Measurements from ENCODE around the gene SMTN.
"Not testable (repeated sequence)": the region's sequence is repeated elsewhere in the genome, so short reads cannot be mapped to it uniquely, and the experiment has no call there.

The SMTN gene

DNA sequence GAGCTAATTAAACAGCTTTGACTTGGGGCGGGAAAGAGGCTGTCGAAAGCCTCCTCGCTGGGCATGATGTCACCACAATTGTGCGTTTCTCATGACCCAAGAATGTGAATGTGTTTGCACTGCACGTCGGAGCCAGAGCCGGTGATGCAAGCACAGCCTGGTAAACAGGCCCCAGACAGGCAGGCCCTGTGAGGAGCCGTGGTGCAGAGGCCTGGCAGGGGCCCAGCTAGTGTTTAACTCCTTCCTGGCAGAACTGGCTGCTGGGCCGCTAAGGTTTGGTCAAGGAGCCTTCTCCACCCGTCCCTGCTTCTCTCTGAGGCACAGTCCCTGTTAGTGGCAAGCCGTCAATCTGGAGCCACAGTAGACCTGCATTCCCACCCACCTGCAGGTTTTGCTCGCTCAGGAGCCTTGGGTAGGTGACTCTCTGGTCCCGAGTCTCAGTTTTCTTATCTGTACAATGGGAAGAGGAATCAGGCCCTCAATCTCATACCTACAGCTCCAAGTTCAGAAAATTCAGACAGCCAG lies 25.4 kb upstream of the SMTN start:
- DNase-seq (ENCODE audit: low read depth) = peak; percentile 98
- no peak for TF ChIP-seq CTCF (conservative IDR thresholded peaks at IDR 0.05; ENCODE audit: control insufficient read depth, insufficient read depth, low read depth, low read length)
- no peak overlapping the region for H3K4me3 ChIP-seq (ENCODE audit: control insufficient read depth, low read depth, low read length)

GRCh38 chr22:31056986-31057599 lies 24.0 kb upstream of the SMTN start:
- no peak for DNase-seq (ENCODE audit: low read depth)
- no peak for TF ChIP-seq CTCF (conservative IDR thresholded peaks at IDR 0.05; ENCODE audit: control insufficient read depth, insufficient read depth, low read depth, low read length)
- H3K4me3 ChIP-seq (ENCODE audit: control insufficient read depth, low read depth, low read length) = no peak overlapping the region

DNA sequence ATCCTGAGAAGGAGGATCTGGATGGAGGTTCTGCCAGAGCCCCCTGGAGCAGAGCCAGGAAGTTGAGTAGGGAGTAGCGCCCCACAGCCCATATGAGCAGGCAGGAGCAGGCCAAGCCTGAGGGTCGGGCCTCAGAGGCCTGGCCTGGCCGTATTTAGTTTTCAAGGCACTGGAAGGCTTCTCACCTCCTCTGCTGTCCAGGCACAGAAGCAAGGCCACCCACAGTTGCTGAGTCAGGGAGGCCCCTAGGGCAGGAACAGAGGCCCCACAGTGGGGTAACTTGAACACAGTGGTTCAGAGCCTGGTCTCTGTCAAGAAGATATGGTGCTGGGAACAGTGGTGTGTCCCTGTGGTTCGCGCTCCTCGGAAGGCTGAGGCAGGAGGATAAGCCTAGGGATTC lies 21.5 kb upstream of the SMTN start:
- DNase-seq (ENCODE audit: low read depth); H3K4me3 ChIP-seq (ENCODE audit: control insufficient read depth, low read depth, low read length): not testable (repeated sequence)

DNA sequence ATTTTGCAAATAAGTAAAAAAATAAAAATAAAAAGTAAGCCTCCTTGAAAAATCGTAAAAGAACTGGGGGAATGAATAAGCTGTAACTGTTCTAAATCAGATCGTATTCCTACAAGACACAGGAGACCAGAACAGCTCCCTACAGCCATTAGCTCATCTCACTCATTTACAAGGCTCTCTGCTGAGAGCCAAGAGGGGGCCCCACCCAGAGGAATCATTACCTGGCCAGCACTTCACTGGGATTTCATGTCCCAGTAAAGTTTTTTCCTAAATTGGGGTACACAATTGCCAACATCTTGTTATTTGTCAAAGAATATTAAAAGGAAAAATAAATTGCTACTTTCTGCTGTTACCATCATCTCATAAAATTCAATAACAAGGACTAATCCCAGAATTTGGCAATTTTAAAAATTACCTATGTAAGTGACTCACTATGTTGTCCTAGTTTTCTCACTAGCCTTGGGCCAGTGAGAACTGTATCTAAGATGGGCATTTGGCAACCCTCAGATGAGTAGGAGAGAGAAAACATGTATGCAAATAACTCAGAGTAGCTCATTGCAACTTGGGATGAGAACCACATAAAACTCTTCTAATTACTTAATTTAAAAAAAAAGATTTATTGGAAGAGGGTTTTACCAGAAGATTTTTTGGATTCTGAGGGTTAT lies 18.4 kb upstream of the SMTN start:
- TF ChIP-seq CTCF (conservative IDR thresholded peaks at IDR 0.05; ENCODE audit: control insufficient read depth, insufficient read depth, low read depth, low read length) = no peak
- DNase-seq (ENCODE audit: low read depth) = no peak
- no peak overlapping the region for H3K4me3 ChIP-seq (ENCODE audit: control insufficient read depth, low read depth, low read length)

GRCh38 chr22:31064369-31064768 lies 16.7 kb upstream of the SMTN start:
- no peak overlapping the region for H3K4me3 ChIP-seq (ENCODE audit: control insufficient read depth, low read depth, low read length)
- no peak for DNase-seq (ENCODE audit: low read depth)
- TF ChIP-seq CTCF (conservative IDR thresholded peaks at IDR 0.05; ENCODE audit: control insufficient read depth, insufficient read depth, low read depth, low read length) = no peak

- DNase-seq (ENCODE audit: low read depth) = no peak
- TF ChIP-seq CTCF (conservative IDR thresholded peaks at IDR 0.05; ENCODE audit: control insufficient read depth, insufficient read depth, low read depth, low read length) = no peak
- H3K4me3 ChIP-seq (ENCODE audit: control insufficient read depth, low read depth, low read length) = no peak overlapping the region
Measured at GRCh38 chr22:31068970-31069369, 12.1 kb upstream of the SMTN start.

DNA sequence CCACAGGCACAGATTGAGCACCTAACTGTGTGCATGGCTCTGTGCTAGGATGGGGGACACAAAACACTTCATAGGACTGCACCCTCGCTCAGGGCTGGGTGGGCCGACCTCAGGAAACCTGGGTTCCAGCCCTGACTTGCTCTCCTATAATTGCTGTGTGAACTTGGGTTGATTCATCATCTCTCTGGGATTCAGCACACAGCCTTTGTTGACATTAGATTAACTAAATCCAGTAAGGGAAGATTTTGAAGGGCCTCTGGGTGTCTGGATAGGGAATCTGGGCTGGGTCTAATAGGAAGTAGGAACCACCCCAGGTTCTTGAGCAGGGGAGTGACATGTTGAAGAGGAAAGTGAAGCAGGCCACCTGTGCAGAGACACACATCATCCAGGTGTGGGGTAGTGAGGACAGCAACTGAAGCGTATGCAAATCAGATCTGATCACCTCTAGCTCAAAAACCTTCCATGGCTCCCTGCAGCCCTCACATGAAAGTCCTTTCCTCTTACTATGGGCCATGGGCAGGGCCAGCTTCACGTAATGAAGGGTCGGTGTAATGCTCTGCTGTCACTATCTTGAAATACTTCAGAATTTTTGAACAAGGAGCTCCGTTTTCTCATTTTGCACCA lies 11.3 kb upstream of the SMTN start:
- H3K4me3 ChIP-seq (ENCODE audit: control insufficient read depth, low read depth, low read length); DNase-seq (ENCODE audit: low read depth): not testable (repeated sequence)

GRCh38 chr22:31073125-31073524 lies 8.0 kb upstream of the SMTN start:
- not testable (repeated sequence) for H3K4me3 ChIP-seq (ENCODE audit: control insufficient read depth, low read depth, low read length); DNase-seq (ENCODE audit: low read depth)

- not testable (repeated sequence) for H3K4me3 ChIP-seq (ENCODE audit: control insufficient read depth, low read depth, low read length); DNase-seq (ENCODE audit: low read depth)
Measured at GRCh38 chr22:31073545-31074145, 7.5 kb upstream of the SMTN start.

Measured in fibroblast of mammary gland (primary cell).